ENCODE measurements around the gene HPSE2.

Gene HPSE2

GRCh38 chr10:98602224-98602623 lies 633.4 kb downstream of the HPSE2 start:
- Histone ChIP-seq H3K9ac (no peak overlapping the region), H3K4me2 (ENCODE audit: low read length) (no peak overlapping the region), H3K4me3 (ENCODE audit: low read depth, low read length) (no peak overlapping the region), H3K36me3 (ENCODE audit: control insufficient read depth, insufficient read depth, low read length) (no peaks in the 10 kb centered on the region), H3K27ac (no peak overlapping the region), H3K9me3 (ENCODE audit: control insufficient read depth, low read length) (no peaks in the 10 kb centered on the region), H3K27me3 (ENCODE audit: control insufficient read depth, insufficient read depth, low read length) (no peaks in the 10 kb centered on the region), H2AFZ (no peak overlapping the region), H3K4me1 (no peaks in the 10 kb centered on the region), H3K79me2 (no peaks in the 10 kb centered on the region)
- TF ChIP-seq CTCF (IDR thresholded peaks at IDR 0.05), result no peak

- Histone ChIP-seq H3K4me2 (ENCODE audit: low read length) (no peak overlapping the region), H3K27me3 (ENCODE audit: control insufficient read depth, insufficient read depth, low read length) (no peaks in the 10 kb centered on the region), H3K27ac (no peak overlapping the region), H3K9ac (no peak overlapping the region), H3K4me1 (no peaks in the 10 kb centered on the region), H3K79me2 (no peaks in the 10 kb centered on the region), H2AFZ (no peak overlapping the region), H3K36me3 (ENCODE audit: control insufficient read depth, insufficient read depth, low read length) (no peaks in the 10 kb centered on the region), H3K9me3 (ENCODE audit: control insufficient read depth, low read length) (no peaks in the 10 kb centered on the region), H3K4me3 (ENCODE audit: low read depth, low read length) (no peak overlapping the region)
- no peak for TF ChIP-seq CTCF (IDR thresholded peaks at IDR 0.05)
These were observed 636.5 kb downstream of the HPSE2 start for GRCh38 chr10:98599032-98599610.

GRCh38 chr10:98596404-98596803 lies 639.2 kb downstream of the HPSE2 start:
- H3K79me2 ChIP-seq, result no peaks in the 10 kb centered on the region
- no peak overlapping the region for H3K4me2 ChIP-seq (ENCODE audit: low read length)
- no peak overlapping the region for H3K9ac ChIP-seq
- H3K4me1 ChIP-seq, result no peaks in the 10 kb centered on the region
- H3K36me3 ChIP-seq (ENCODE audit: control insufficient read depth, insufficient read depth, low read length), result no peaks in the 10 kb centered on the region
- H3K27me3 ChIP-seq (ENCODE audit: control insufficient read depth, insufficient read depth, low read length), result no peaks in the 10 kb centered on the region
- H3K9me3 ChIP-seq (ENCODE audit: control insufficient read depth, low read length), result no peaks in the 10 kb centered on the region
- no peak overlapping the region for H3K27ac ChIP-seq
- no peak for TF ChIP-seq CTCF (IDR thresholded peaks at IDR 0.05)
- no peak overlapping the region for H3K4me3 ChIP-seq (ENCODE audit: low read depth, low read length)
- H2AFZ ChIP-seq, result no peak overlapping the region

- no peak overlapping the region for H3K4me2 ChIP-seq (ENCODE audit: low read length)
- no peaks in the 10 kb centered on the region for H3K9me3 ChIP-seq (ENCODE audit: control insufficient read depth, low read length)
- no peak overlapping the region for H3K9ac ChIP-seq
- no peak overlapping the region for H3K4me3 ChIP-seq (ENCODE audit: low read depth, low read length)
- H3K4me1 ChIP-seq, result no peaks in the 10 kb centered on the region
- H3K27me3 ChIP-seq (ENCODE audit: control insufficient read depth, insufficient read depth, low read length), result no peaks in the 10 kb centered on the region
- H3K36me3 ChIP-seq (ENCODE audit: control insufficient read depth, insufficient read depth, low read length), result no peaks in the 10 kb centered on the region
- TF ChIP-seq CTCF (IDR thresholded peaks at IDR 0.05), result no peak
- no peaks in the 10 kb centered on the region for H3K79me2 ChIP-seq
- no peak overlapping the region for H3K27ac ChIP-seq
- H2AFZ ChIP-seq, result no peak overlapping the region
These were observed 646.0 kb downstream of the HPSE2 start for GRCh38 chr10:98589691-98590090.

GRCh38 chr10:98589007-98589406 lies 646.6 kb downstream of the HPSE2 start:
- Histone ChIP-seq H3K9ac (no peak overlapping the region), H3K36me3 (ENCODE audit: control insufficient read depth, insufficient read depth, low read length) (no peaks in the 10 kb centered on the region), H3K27ac (no peak overlapping the region), H3K4me3 (ENCODE audit: low read depth, low read length) (no peak overlapping the region), H2AFZ (no peak overlapping the region), H3K9me3 (ENCODE audit: control insufficient read depth, low read length) (no peaks in the 10 kb centered on the region), H3K79me2 (no peaks in the 10 kb centered on the region), H3K4me1 (no peaks in the 10 kb centered on the region), H3K27me3 (ENCODE audit: control insufficient read depth, insufficient read depth, low read length) (no peaks in the 10 kb centered on the region), H3K4me2 (ENCODE audit: low read length) (no peak overlapping the region)
- TF ChIP-seq CTCF (IDR thresholded peaks at IDR 0.05), result no peak

Measured in parathyroid adenoma (tissue), 2 donors.